Stimulated activated CD8-positive, alpha-beta memory T cell treated with anti-CD3 and anti-CD28 coated beads, Interleukin-15, amount 100 ng/mL, for 48 hours (primary cell): ENCODE results near the gene THBS2.

Source experiments
- DNase-seq, 2 donors: peaks; one replicate each; pipeline ENCODE4 v3.0.0-alpha.2; 2020; ENCODE audit warnings: low read depth in 2 of 2

The THBS2 gene

GRCh38 chr6:169249057-169249456 is 4.6 kb downstream of the THBS2 start:
- no peak for DNase-seq

GRCh38 chr6:169248521-169248971 is 5.1 kb downstream of the THBS2 start:
- no peak for DNase-seq

- DNase-seq = no peak
Observed at GRCh38 chr6:169247991-169248390, 5.7 kb downstream of the THBS2 start.

GRCh38 chr6:169247419-169247818 is 6.2 kb downstream of the THBS2 start:
- no peak for DNase-seq

- no peak for DNase-seq
Observed at GRCh38 chr6:169246445-169246844, 7.2 kb downstream of the THBS2 start.

GRCh38 chr6:169244684-169245383 is 8.8 kb downstream of the THBS2 start:
- DNase-seq = no peak

- DNase-seq = no peak
Observed at GRCh38 chr6:169243661-169244060, 10.0 kb downstream of the THBS2 start.

- DNase-seq = no peak
Observed at GRCh38 chr6:169243186-169243585, 10.5 kb downstream of the THBS2 start.

- DNase-seq = no peak
Observed at GRCh38 chr6:169241688-169242350, 11.8 kb downstream of the THBS2 start.

- DNase-seq = no peak
Observed at GRCh38 chr6:169240591-169241390, 12.9 kb downstream of the THBS2 start.

GRCh38 chr6:169240125-169240524 is 13.5 kb downstream of the THBS2 start:
- DNase-seq = no peak

GRCh38 chr6:169239181-169239580 is 14.5 kb downstream of the THBS2 start:
- DNase-seq = no peak

- no peak for DNase-seq
Observed at GRCh38 chr6:169238766-169239165, 14.9 kb downstream of the THBS2 start.

GRCh38 chr6:169237496-169238134 is 16.0 kb downstream of the THBS2 start:
- no peak for DNase-seq

- DNase-seq = no peak
Observed at GRCh38 chr6:169236988-169237387, 16.7 kb downstream of the THBS2 start.

GRCh38 chr6:169236545-169236944 is 17.1 kb downstream of the THBS2 start:
- DNase-seq = no peak

- no peak for DNase-seq
Observed at GRCh38 chr6:169235286-169235685, 18.4 kb downstream of the THBS2 start.

- DNase-seq = no peak
Observed at GRCh38 chr6:169234634-169235033, 19.0 kb downstream of the THBS2 start.

- no peak for DNase-seq
Observed at GRCh38 chr6:169233832-169234231, 19.8 kb downstream of the THBS2 start.

- no peak for DNase-seq
Observed at GRCh38 chr6:169233181-169233580, 20.5 kb downstream of the THBS2 start.

- no peak for DNase-seq
Observed at GRCh38 chr6:169232507-169232931, 21.1 kb downstream of the THBS2 start.
